ENCODE data around the gene HIF3A.

The HIF3A gene

DNA sequence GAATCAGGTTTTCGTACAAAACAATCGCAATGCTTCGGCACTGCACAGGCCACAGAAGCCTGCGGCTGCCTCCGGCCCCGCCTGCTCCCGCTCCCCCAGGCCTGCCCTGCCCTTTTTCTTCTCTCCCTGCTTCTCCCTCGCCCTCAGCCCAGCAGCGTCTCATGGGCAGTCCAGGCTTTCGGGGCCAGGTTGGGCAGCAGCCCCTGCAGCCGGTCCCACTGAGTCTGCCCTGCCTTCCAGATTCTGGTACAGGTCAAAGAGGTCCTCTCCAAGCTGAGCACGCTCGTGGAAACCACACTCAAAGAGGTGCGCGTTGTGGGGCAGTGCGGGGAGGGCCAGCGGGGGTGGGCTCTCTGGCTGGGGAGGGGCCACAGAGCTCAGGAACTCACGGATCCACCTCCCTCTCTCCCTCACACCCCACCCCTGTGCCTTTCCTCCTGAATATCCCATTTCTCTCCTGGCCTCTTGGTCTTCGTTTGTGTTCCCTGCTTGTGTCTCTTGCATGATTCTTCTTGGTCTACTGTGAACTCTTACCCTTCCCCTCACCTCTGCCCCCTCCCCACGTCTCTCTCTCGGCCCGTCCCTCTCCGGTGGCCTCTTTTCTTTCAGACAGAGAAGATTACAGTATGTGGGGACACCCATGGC is 86.5 kb downstream of the HIF3A start:
- Histone ChIP-seq H3K4me3 (ENCODE audit: insufficient read depth, low read depth, low read length) (no peak overlapping the region), H3K27me3 (ENCODE audit: control insufficient read depth, insufficient read depth, low read length, poor library complexity, severe bottlenecking) (no peaks in the 10 kb centered on the region), H3K4me1 (ENCODE audit: control insufficient read depth, insufficient read depth, low read length) (no peaks in the 10 kb centered on the region), H3K27ac (ENCODE audit: insufficient read depth, low read depth, low read length, poor library complexity, severe bottlenecking) (no peak overlapping the region), H3K9me3 (ENCODE audit: control insufficient read depth, low read length) (no peaks in the 10 kb centered on the region), H3K36me3 (ENCODE audit: control insufficient read depth, insufficient read depth, low read length) (peaks cover 34% of the 10 kb centered on the region)
- WGBS, 2 experiments: 92 to 93% methylated on average over 22 of the region's 23 CpGs

DNA sequence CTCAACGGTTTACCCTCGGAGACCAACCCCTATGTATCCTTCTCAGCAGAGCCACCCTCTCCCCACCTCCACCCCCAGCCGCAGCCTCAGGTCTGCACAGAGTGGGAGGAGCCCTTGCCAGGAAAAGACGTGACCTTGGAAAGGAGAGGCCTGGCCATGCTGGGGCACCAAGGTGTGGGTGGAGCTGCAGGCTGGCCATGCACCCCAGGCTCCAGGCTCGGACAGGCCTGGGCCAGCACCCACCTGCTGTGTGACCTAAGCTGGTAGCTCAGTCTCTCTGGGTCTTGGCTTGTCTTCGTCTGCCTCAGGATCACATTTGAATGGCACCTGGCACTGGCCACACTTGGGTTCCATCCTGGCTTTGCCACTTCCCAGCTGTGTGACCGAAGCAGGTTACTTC is 87.0 kb downstream of the HIF3A start:
- H3K4me1 ChIP-seq (ENCODE audit: control insufficient read depth, insufficient read depth, low read length): no peaks in the 10 kb centered on the region
- no peaks in the 10 kb centered on the region for H3K27me3 ChIP-seq (ENCODE audit: control insufficient read depth, insufficient read depth, low read length, poor library complexity, severe bottlenecking)
- H3K36me3 ChIP-seq (ENCODE audit: control insufficient read depth, insufficient read depth, low read length): peaks cover 39% of the 10 kb centered on the region
- WGBS, 2 experiments: 93 to 94% methylated on average over 7 of the region's 7 CpGs
- no peak overlapping the region for H3K27ac ChIP-seq (ENCODE audit: insufficient read depth, low read depth, low read length, poor library complexity, severe bottlenecking)
- H3K4me3 ChIP-seq (ENCODE audit: insufficient read depth, low read depth, low read length): no peak overlapping the region
- H3K9me3 ChIP-seq (ENCODE audit: control insufficient read depth, low read length): no peaks in the 10 kb centered on the region

DNA sequence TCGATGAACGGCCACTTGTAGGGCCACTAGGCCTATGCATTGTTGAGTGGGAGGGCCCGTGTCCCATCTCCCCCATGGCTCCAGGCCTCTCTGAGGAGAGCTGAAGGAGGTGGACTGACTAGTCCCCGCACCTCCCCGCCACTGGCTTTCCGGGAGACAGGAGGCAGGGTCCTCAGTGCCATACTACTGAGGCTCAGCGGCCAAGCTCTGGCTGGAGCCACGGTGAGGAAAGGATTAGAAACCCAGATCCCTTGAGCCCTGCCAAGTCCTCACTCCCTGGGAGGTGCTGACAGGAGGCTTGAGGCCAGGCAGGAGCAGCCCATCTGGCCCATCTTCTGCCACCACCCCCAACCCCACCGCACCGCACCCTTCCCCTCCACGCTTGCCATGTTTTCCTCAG is 87.6 kb downstream of the HIF3A start:
- no peaks in the 10 kb centered on the region for H3K9me3 ChIP-seq (ENCODE audit: control insufficient read depth, low read length)
- peaks cover 45% of the 10 kb centered on the region for H3K36me3 ChIP-seq (ENCODE audit: control insufficient read depth, insufficient read depth, low read length)
- H3K4me3 ChIP-seq (ENCODE audit: insufficient read depth, low read depth, low read length): no peak overlapping the region
- H3K27ac ChIP-seq (ENCODE audit: insufficient read depth, low read depth, low read length, poor library complexity, severe bottlenecking): no peak overlapping the region
- no peaks in the 10 kb centered on the region for H3K27me3 ChIP-seq (ENCODE audit: control insufficient read depth, insufficient read depth, low read length, poor library complexity, severe bottlenecking)
- WGBS, 2 experiments: 94 to 96% methylated on average over 11 of the region's 11 CpGs
- H3K4me1 ChIP-seq (ENCODE audit: control insufficient read depth, insufficient read depth, low read length): no peaks in the 10 kb centered on the region

DNA sequence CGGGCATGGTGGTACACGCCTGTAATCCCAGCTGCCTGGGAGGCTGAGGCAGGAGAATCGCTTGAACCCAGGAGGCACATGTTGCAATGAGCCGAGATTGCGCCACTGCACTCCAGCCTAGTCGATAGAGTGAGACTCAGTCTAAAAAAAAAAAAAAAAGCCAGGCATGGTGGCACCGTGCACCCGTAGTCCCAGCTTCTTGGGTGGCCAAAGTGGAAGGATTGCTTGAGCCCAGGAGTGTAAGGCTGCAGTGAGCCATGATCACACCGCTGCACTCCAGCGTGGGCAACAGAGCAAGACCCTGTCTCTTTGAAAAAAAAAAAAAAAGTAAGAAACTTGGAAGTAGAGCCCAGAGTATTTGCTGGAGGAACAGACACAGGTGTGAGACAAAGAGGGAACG is 88.8 kb downstream of the HIF3A start:
- Histone ChIP-seq H3K27ac (ENCODE audit: insufficient read depth, low read depth, low read length, poor library complexity, severe bottlenecking) (no peak overlapping the region), H3K27me3 (ENCODE audit: control insufficient read depth, insufficient read depth, low read length, poor library complexity, severe bottlenecking) (no peaks in the 10 kb centered on the region), H3K36me3 (ENCODE audit: control insufficient read depth, insufficient read depth, low read length) (peaks cover 50% of the 10 kb centered on the region), H3K4me3 (ENCODE audit: insufficient read depth, low read depth, low read length) (no peak overlapping the region), H3K9me3 (ENCODE audit: control insufficient read depth, low read length) (no peaks in the 10 kb centered on the region), H3K4me1 (ENCODE audit: control insufficient read depth, insufficient read depth, low read length) (no peaks in the 10 kb centered on the region)
- WGBS, 2 experiments: 92% methylated on average over 11 of the region's 11 CpGs

DNA sequence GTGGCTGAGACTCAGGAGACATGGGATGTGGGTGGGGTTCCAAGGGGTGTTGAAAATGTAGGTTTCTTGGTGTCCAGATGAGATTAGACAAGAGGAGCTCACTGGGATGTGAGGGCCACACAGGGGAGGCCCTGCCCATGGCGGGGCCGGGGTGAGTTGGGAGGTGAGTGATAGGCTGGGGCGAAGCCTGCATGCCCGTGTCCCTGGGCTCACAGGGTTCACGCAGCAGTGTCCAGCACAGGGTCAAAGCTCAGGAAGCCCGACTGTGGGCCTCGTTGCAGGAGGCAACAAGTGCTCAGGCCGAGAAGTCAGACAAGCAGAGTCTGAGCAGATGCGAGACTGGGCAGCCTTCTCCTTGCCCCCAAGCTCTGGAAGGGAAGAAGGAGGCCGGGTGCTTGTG is 89.3 kb downstream of the HIF3A start:
- H3K9me3 ChIP-seq (ENCODE audit: control insufficient read depth, low read length): no peaks in the 10 kb centered on the region
- H3K36me3 ChIP-seq (ENCODE audit: control insufficient read depth, insufficient read depth, low read length): peaks cover 51% of the 10 kb centered on the region
- H3K27ac ChIP-seq (ENCODE audit: insufficient read depth, low read depth, low read length, poor library complexity, severe bottlenecking): no peak overlapping the region
- 96% methylated on average over 10 of the region's 10 CpGs for WGBS, 2 experiments
- no peaks in the 10 kb centered on the region for H3K4me1 ChIP-seq (ENCODE audit: control insufficient read depth, insufficient read depth, low read length)
- H3K27me3 ChIP-seq (ENCODE audit: control insufficient read depth, insufficient read depth, low read length, poor library complexity, severe bottlenecking): no peaks in the 10 kb centered on the region
- no peak overlapping the region for H3K4me3 ChIP-seq (ENCODE audit: insufficient read depth, low read depth, low read length)

DNA sequence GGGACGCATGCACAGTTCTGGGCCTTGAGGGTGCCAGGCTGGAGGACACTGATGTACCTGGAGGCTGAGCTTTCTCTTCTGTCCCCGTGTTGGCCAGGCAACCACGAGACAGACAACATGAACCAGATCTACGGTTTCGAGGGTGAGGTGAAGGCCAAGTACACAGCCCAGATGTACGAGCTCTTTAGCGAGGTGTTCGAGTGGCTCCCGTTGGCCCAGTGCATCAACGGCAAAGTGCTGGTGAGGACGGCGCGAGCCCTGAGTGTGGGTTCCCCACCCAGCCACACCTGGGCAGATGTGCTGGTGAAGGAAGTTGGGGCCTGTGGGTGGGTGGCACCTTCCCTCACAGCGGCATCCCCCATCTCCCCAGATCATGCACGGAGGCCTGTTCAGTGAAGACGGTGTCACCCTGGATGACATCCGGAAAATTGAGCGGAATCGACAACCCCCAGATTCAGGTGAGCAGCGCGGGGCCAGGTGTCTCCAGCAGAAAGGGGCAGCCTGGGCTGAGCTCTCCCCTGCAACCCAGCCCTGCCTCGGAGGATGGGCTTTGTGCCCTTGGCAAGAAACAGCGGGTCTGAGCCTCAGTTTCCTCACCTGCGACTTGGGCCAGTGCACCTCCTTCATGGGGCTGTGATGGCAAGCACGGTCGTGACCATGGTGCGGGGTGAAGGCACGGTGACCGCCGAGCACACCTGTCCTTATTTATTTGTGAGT is 90.3 kb downstream of the HIF3A start:
- H3K4me3 ChIP-seq (ENCODE audit: insufficient read depth, low read depth, low read length): no peak overlapping the region
- no peaks in the 10 kb centered on the region for H3K27me3 ChIP-seq (ENCODE audit: control insufficient read depth, insufficient read depth, low read length, poor library complexity, severe bottlenecking)
- 95 to 96% methylated on average over 30 of the region's 30 CpGs for WGBS, 2 experiments
- no peaks in the 10 kb centered on the region for H3K4me1 ChIP-seq (ENCODE audit: control insufficient read depth, insufficient read depth, low read length)
- no peaks in the 10 kb centered on the region for H3K9me3 ChIP-seq (ENCODE audit: control insufficient read depth, low read length)
- H3K27ac ChIP-seq (ENCODE audit: insufficient read depth, low read depth, low read length, poor library complexity, severe bottlenecking): no peak overlapping the region
- H3K36me3 ChIP-seq (ENCODE audit: control insufficient read depth, insufficient read depth, low read length): peaks cover 54% of the 10 kb centered on the region

DNA sequence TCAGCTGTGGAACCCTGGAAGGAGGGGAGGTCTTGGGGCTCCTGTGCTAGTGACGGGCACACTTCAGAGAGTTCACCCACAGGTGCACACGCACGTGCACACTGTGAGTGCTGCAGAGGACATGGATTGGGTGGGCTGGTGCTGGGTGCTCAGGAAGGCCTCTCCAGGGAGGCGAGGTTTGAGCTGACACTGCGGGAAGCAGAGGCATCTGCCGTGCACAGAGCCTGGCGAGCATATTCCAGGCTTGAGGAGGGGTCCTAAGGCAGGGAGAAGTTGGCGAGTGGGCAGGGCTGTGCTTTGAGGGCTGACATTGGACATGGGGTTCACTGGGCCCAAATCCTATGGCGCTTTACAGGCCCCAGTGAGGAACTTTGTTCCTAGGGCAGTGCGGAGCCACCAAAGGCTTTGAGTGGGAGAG is 90.9 kb downstream of the HIF3A start:
- WGBS, 2 experiments: 95 to 98% methylated on average over 10 of the region's 10 CpGs
- H3K4me3 ChIP-seq (ENCODE audit: insufficient read depth, low read depth, low read length): no peak overlapping the region
- no peaks in the 10 kb centered on the region for H3K27me3 ChIP-seq (ENCODE audit: control insufficient read depth, insufficient read depth, low read length, poor library complexity, severe bottlenecking)
- H3K4me1 ChIP-seq (ENCODE audit: control insufficient read depth, insufficient read depth, low read length): no peaks in the 10 kb centered on the region
- H3K36me3 ChIP-seq (ENCODE audit: control insufficient read depth, insufficient read depth, low read length): peaks cover 54% of the 10 kb centered on the region
- H3K27ac ChIP-seq (ENCODE audit: insufficient read depth, low read depth, low read length, poor library complexity, severe bottlenecking): no peak overlapping the region
- H3K9me3 ChIP-seq (ENCODE audit: control insufficient read depth, low read length): no peaks in the 10 kb centered on the region

DNA sequence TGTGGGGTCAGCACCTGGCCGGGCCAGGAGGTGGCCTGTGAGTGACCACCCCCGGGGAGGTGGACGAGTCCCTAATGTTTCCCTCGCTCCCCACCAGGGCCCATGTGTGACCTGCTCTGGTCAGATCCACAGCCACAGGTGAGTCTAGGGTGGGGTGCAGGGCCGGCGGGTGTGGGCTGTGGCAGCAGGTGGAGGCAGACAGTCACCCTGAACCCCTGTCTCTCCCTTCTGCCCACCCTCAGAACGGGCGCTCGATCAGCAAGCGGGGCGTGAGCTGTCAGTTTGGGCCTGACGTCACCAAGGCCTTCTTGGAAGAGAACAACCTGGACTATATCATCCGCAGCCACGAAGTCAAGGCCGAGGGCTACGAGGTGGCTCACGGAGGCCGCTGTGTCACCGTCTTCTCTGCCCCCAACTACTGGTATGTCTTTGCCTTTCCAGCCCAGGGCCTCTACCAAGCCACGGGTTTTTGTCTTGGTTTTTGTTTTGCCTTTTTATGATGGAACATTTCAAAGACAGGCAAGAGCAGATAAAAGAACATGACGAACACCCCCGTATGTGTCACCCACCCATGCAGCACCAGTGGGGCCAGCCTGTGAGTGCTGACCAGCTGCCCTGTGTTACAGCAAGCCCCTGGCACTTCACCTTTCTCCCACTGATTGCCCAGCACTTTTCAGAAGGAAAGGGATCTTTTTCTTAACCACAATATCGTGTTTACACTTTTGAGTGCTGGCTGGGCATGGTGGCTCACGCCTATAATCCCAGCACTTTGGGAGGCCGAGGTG is 91.7 kb downstream of the HIF3A start:
- Histone ChIP-seq H3K9me3 (ENCODE audit: control insufficient read depth, low read length) (no peaks in the 10 kb centered on the region), H3K27ac (ENCODE audit: insufficient read depth, low read depth, low read length, poor library complexity, severe bottlenecking) (no peak overlapping the region), H3K4me1 (ENCODE audit: control insufficient read depth, insufficient read depth, low read length) (no peaks in the 10 kb centered on the region), H3K36me3 (ENCODE audit: control insufficient read depth, insufficient read depth, low read length) (peaks cover 54% of the 10 kb centered on the region), H3K4me3 (ENCODE audit: insufficient read depth, low read depth, low read length) (no peak overlapping the region), H3K27me3 (ENCODE audit: control insufficient read depth, insufficient read depth, low read length, poor library complexity, severe bottlenecking) (no peaks in the 10 kb centered on the region)
- 91% methylated on average over 25 of the region's 25 CpGs for WGBS, 2 experiments

DNA sequence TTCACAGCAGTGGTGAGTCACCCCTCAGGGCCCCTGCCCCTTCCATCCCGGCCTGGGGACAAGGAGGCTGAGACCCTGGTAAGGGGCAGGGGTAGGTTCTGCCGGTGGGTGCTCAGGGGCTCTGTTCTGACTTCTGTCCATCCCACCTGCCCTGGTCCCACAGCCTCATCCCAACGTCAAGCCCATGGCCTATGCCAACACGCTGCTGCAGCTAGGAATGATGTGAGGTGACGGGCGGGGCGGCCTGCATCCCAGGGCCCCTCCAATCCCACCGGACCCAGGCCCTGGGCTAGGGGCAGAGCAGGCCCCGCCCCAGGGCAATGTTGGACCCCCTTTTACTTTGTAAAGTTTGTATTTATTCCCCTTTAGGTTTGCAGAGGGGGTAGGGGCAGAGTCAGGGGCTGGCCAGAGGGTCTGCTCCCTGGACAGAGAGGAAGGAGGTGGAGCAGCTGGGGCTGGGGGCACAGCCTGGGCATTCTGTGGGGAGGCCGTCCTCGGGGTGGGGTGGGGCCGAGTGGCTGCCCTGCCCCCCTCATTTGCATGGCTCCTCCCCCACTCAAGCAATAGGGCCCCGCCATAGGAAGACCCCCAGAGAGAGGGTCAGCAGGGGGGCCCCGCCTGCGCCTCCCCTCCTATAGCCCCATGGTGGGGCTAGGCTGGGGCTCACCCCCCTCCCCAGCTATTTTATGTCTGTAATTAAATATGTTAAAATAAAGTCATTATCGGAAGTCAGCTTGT is 93.4 kb downstream of the HIF3A start:
- no peak overlapping the region for H3K27ac ChIP-seq (ENCODE audit: insufficient read depth, low read depth, low read length, poor library complexity, severe bottlenecking)
- H3K27me3 ChIP-seq (ENCODE audit: control insufficient read depth, insufficient read depth, low read length, poor library complexity, severe bottlenecking): no peaks in the 10 kb centered on the region
- no peaks in the 10 kb centered on the region for H3K4me1 ChIP-seq (ENCODE audit: control insufficient read depth, insufficient read depth, low read length)
- no peak overlapping the region for H3K4me3 ChIP-seq (ENCODE audit: insufficient read depth, low read depth, low read length)
- WGBS, 2 experiments: 91 to 96% methylated on average over 13 to 16 of the region's 16 CpGs
- peaks cover 50% of the 10 kb centered on the region for H3K36me3 ChIP-seq (ENCODE audit: control insufficient read depth, insufficient read depth, low read length)
- no peaks in the 10 kb centered on the region for H3K9me3 ChIP-seq (ENCODE audit: control insufficient read depth, low read length)

DNA sequence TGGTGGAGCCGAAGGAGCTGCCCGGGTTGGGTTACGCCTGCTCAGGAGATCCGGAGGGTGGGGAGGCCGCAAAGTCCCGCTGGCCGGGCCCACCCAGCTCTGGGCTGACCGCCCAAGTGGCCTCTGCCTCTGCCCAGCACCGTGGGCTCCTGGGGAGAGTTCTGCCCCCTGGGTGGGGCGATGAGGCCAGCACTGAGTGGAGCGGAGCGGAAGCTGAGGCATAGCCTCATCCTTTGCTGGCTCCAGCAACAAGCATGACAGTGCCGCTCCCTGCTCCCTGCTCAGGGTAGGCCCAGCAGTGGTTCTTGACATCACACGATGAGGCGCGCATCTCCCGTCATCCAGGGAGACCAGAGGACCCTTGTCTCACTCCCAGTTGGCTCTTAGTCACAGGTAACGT is 94.0 kb downstream of the HIF3A start:
- Histone ChIP-seq H3K36me3 (ENCODE audit: control insufficient read depth, insufficient read depth, low read length) (peaks cover 50% of the 10 kb centered on the region), H3K4me3 (ENCODE audit: insufficient read depth, low read depth, low read length) (no peak overlapping the region), H3K27ac (ENCODE audit: insufficient read depth, low read depth, low read length, poor library complexity, severe bottlenecking) (no peak overlapping the region), H3K9me3 (ENCODE audit: control insufficient read depth, low read length) (no peaks in the 10 kb centered on the region), H3K4me1 (ENCODE audit: control insufficient read depth, insufficient read depth, low read length) (no peaks in the 10 kb centered on the region), H3K27me3 (ENCODE audit: control insufficient read depth, insufficient read depth, low read length, poor library complexity, severe bottlenecking) (no peaks in the 10 kb centered on the region)
- WGBS, 2 experiments: 95 to 97% methylated on average over 18 of the region's 18 CpGs

Measured in ectodermal cell (in vitro differentiated cells).